ENCODE results near the gene CA10. TPM values are rescaled to one million over a fixed set of nuclear protein-coding genes. Genes with fewer than 3 reads are reported as not detected.

Gene CA10
- total and polyA plus RNA-seq, 8 donors, result 0.09 to 2.0 (median 0.27) TPM; not detected in 4

- no peak for DNase-seq
- intact Hi-C loops (cut with DNase I), result no loop called here
- 73 to 76% methylated on average over 9 of the region's 9 CpGs for WGBS, 2 donors
- H3K27me3 ChIP-seq, result no peaks in the 10 kb centered on the region
- no peaks in the 10 kb centered on the region for H3K9me3 ChIP-seq
- TF ChIP-seq CTCF (IDR thresholded peaks at IDR 0.05), result no peak
- no peaks in the 10 kb centered on the region for H3K4me1 ChIP-seq
- ATAC-seq, result no peak
- H3K4me3 ChIP-seq, result no peak overlapping the region
- no peak overlapping the region for H3K27ac ChIP-seq
- FAIRE-seq, result no peak
- H3K36me3 ChIP-seq, result no peaks in the 10 kb centered on the region
Measured at GRCh38 chr17:51748749-51749604, 409.5 kb downstream of the CA10 start.

GRCh38 chr17:51746421-51746820, 412.1 kb downstream of the CA10 start:
- Histone ChIP-seq H3K27ac (no peak overlapping the region), H3K36me3 (no peaks in the 10 kb centered on the region), H3K4me1 (no peaks in the 10 kb centered on the region), H3K4me3 (no peak overlapping the region), H3K27me3 (no peaks in the 10 kb centered on the region), H3K9me3 (no peaks in the 10 kb centered on the region)
- FAIRE-seq (no peak), ATAC-seq (no peak), DNase-seq (no peak)
- no peak for TF ChIP-seq CTCF (IDR thresholded peaks at IDR 0.05)
- intact Hi-C loops (cut with DNase I), result no loop called here

- intact Hi-C loops (cut with DNase I), result no loop called here
- no peak for TF ChIP-seq CTCF (IDR thresholded peaks at IDR 0.05)
- Histone ChIP-seq H3K4me3 (no peak overlapping the region), H3K9me3 (no peaks in the 10 kb centered on the region), H3K36me3 (no peaks in the 10 kb centered on the region), H3K4me1 (no peaks in the 10 kb centered on the region), H3K27ac (no peak overlapping the region), H3K27me3 (no peaks in the 10 kb centered on the region)
- WGBS, 2 donors, result 62 to 63% methylated on average over 2 of the region's 2 CpGs
- DNase-seq, result no peak
- FAIRE-seq, result no peak
- no peak for ATAC-seq
Measured at GRCh38 chr17:51745993-51746392, 412.5 kb downstream of the CA10 start.

- no peak for DNase-seq
- Histone ChIP-seq H3K9me3 (no peaks in the 10 kb centered on the region), H3K36me3 (no peaks in the 10 kb centered on the region), H3K4me3 (no peak overlapping the region), H3K27me3 (no peaks in the 10 kb centered on the region), H3K4me1 (no peaks in the 10 kb centered on the region), H3K27ac (no peak overlapping the region)
- WGBS, 2 donors, result 62% methylated on average over 4 of the region's 4 CpGs
- TF ChIP-seq CTCF (IDR thresholded peaks at IDR 0.05), result no peak
- no peak for ATAC-seq
- no peak for FAIRE-seq
- intact Hi-C loops (cut with DNase I), result no loop called here
Measured at GRCh38 chr17:51743477-51743876, 415.0 kb downstream of the CA10 start.

GRCh38 chr17:51742571-51742970, 415.9 kb downstream of the CA10 start:
- DNase-seq (no peak), FAIRE-seq (no peak), ATAC-seq (no peak)
- Histone ChIP-seq H3K9me3 (no peaks in the 10 kb centered on the region), H3K4me3 (no peak overlapping the region), H3K27ac (no peak overlapping the region), H3K27me3 (no peaks in the 10 kb centered on the region), H3K4me1 (no peaks in the 10 kb centered on the region), H3K36me3 (no peaks in the 10 kb centered on the region)
- no peak for TF ChIP-seq CTCF (IDR thresholded peaks at IDR 0.05)
- intact Hi-C loops (cut with DNase I), result no loop called here
